ENCODE results near the gene RAD51B. TPM values are rescaled to one million over a fixed set of nuclear protein-coding genes. Genes with fewer than 3 reads are reported as not detected.

Gene RAD51B
- total and polyA plus RNA-seq, 9 of the 15 experiments (the other 6 are each of a cell fraction or from before 2014, with no cell fraction given), result 8.5 to 17.3 (median 11.3) TPM

DNA sequence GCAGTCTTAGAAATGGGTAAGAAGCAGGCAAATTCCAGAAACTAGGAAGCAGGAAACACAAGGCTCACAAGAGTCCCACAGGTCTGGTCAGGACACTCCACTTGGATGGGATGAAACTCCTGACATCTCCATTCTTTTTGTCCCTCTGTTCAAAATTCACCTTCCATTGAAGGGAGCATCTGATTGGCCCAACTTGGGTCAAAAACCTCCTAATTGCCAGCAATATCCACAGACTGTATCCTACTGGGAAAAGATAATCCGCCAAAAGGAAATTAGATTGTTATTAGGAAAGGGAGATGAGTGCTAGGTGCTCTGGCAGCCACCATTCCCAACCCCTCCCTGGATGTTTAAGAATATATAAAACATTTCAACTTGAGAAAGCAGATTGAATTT is 716.4 kb downstream of the RAD51B start:
- no peaks in the 10 kb centered on the region for H3K79me2 ChIP-seq (ENCODE audit: control insufficient read depth, insufficient read depth, low read length)
- ChIA-PET POLR2A (no interaction called here), CTCF (ENCODE audit: low intra/inter-chr PET ratio) (no interaction called here)
- no peak overlapping the region for H2AFZ ChIP-seq (ENCODE audit: low read depth, low read length)
- intact Hi-C loops (cut with micrococcal nuclease), result no loop called here
- no peaks in the 10 kb centered on the region for H4K20me1 ChIP-seq (replicated peaks; ENCODE audit: control insufficient read depth, insufficient read depth, low read length)
- BruUV-seq (replicated peaks), result no TSS peak
- H3K27me3 ChIP-seq (ENCODE audit: control insufficient read depth in 2 of 2, insufficient read depth in 2 of 2, low read length in 2 of 2), result no peaks in the 10 kb centered on the region
- no peaks in the 10 kb centered on the region for H3K9me1 ChIP-seq (ENCODE audit: control insufficient read depth, insufficient read depth, low read length)
- H3K36me3 ChIP-seq (ENCODE audit: control insufficient read depth, insufficient read depth, low read length), result no peaks in the 10 kb centered on the region
- ATAC-seq (no peak), FAIRE-seq (no peak), DNase-seq (ENCODE audit: extremely low read depth in 1 of 4, low spot score in 3 of 4) (no peak)
- H3K4me3 ChIP-seq, result no peak overlapping the region
- H3K9me3 ChIP-seq (replicated peaks; ENCODE audit: control insufficient read depth, insufficient read depth, low read depth, low read length), result no peaks in the 10 kb centered on the region
- no peak overlapping the region for H3K4me2 ChIP-seq (ENCODE audit: insufficient read depth, low read length)
- no peaks in the 10 kb centered on the region for H3K4me1 ChIP-seq (replicated peaks in 1 of 2; ENCODE audit: control insufficient read depth in 2 of 2, insufficient read depth in 2 of 2, low read length in 2 of 2)
- TF ChIP-seq LEF1 (IDR thresholded peaks at IDR 0.05) (no peak), ZNF174 (CRISPR knock-in tag; IDR thresholded peaks at IDR 0.05) (no peak), NFIC (IDR thresholded peaks at IDR 0.05) (no peak), POLR2B (IDR thresholded peaks at IDR 0.05; ENCODE audit: low read depth, partially characterized antibody) (no peak), PURB (CRISPR knock-in tag; IDR thresholded peaks at IDR 0.05; ENCODE audit: low read depth) (no peak), KHSRP (IDR thresholded peaks at IDR 0.05) (no peak)
- TF ChIP-seq, protein P1, sequence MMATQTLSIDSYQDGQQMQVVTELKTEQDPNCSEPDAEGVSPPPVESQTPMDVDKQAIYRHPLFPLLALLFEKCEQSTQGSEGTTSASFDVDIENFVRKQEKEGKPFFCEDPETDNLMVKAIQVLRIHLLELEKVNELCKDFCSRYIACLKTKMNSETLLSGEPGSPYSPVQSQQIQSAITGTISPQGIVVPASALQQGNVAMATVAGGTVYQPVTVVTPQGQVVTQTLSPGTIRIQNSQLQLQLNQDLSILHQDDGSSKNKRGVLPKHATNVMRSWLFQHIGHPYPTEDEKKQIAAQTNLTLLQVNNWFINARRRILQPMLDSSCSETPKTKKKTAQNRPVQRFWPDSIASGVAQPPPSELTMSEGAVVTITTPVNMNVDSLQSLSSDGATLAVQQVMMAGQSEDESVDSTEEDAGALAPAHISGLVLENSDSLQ (IDR thresholded peaks at IDR 0.05), result no peak
- TF ChIP-seq, protein P2, sequence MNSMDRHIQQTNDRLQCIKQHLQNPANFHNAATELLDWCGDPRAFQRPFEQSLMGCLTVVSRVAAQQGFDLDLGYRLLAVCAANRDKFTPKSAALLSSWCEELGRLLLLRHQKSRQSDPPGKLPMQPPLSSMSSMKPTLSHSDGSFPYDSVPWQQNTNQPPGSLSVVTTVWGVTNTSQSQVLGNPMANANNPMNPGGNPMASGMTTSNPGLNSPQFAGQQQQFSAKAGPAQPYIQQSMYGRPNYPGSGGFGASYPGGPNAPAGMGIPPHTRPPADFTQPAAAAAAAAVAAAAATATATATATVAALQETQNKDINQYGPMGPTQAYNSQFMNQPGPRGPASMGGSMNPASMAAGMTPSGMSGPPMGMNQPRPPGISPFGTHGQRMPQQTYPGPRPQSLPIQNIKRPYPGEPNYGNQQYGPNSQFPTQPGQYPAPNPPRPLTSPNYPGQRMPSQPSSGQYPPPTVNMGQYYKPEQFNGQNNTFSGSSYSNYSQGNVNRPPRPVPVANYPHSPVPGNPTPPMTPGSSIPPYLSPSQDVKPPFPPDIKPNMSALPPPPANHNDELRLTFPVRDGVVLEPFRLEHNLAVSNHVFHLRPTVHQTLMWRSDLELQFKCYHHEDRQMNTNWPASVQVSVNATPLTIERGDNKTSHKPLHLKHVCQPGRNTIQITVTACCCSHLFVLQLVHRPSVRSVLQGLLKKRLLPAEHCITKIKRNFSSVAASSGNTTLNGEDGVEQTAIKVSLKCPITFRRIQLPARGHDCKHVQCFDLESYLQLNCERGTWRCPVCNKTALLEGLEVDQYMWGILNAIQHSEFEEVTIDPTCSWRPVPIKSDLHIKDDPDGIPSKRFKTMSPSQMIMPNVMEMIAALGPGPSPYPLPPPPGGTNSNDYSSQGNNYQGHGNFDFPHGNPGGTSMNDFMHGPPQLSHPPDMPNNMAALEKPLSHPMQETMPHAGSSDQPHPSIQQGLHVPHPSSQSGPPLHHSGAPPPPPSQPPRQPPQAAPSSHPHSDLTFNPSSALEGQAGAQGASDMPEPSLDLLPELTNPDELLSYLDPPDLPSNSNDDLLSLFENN (IDR thresholded peaks at IDR 0.05; ENCODE audit: low read depth in 2 of 2, low read length in 2 of 2), result no peak
- H3K9ac ChIP-seq (ENCODE audit: insufficient read depth in 1 of 2, low read depth in 2 of 2, low read length in 2 of 2), result no peak overlapping the region
- 27% methylated on average over 1 of the region's 1 CpG for WGBS (ENCODE audit: insufficient coverage, low coverage, missing lambda C conversion rate)
- in situ Hi-C loops (cut with MboI), result no loop called here
- H3K27ac ChIP-seq (ENCODE audit: extremely low read depth, low read depth, low read length), result no peak overlapping the region

All from K562 (cell line).